DMS79 treated with DMSO at 0.1 percent for 48 hours (cell line): ENCODE data around the gene CTIF.
"Not testable (repeated sequence)": the region's sequence is repeated elsewhere in the genome, so short reads cannot be mapped to it uniquely, and the experiment has no call there.

ENCODE experiments used
- DNase-seq: peaks from one replicate; lab custom pipeline; 2025; lab: John Stamatoyannopoulos, UW

The CTIF gene

GRCh38 chr18:48708807-48709206 lies 170.0 kb downstream of the CTIF start:
- DNase-seq = no peak

DNA sequence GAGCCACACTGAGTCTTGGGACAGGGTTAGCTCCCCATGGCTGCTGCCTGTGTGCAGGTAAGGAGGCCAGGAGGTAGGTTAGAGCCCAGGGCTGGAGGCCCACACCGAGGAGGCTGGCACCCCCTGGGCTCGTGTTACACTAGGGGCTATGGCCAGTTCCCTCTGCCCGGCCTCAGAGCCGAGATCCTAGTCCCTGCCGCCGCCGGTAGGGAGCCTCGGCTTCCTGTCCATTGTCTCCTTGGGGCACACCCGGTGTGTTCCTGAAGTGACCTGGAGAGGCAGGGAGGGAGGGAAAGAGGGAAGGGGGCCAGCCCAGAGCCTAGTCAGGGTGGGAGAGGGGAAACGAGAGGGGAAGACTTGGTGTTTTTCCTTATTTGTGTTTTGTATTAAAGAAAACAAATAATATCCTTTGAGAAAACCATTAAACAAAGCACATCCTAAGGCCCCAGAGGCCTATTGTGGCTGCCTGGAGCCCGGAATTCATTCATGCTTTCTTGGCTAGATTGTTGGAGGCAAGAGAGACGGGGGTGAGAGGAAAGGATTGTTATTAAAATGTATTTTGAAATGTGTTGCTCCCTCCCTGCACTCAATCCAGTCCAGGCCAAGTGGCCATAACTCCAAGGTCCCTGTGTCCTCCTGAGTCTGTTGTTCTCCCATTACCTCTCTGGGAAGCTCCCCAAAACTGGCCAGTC lies 170.7 kb downstream of the CTIF start:
- no peak for DNase-seq

- peak; percentile 25 for DNase-seq
Observed at GRCh38 chr18:48711651-48712486, 173.0 kb downstream of the CTIF start.

DNA sequence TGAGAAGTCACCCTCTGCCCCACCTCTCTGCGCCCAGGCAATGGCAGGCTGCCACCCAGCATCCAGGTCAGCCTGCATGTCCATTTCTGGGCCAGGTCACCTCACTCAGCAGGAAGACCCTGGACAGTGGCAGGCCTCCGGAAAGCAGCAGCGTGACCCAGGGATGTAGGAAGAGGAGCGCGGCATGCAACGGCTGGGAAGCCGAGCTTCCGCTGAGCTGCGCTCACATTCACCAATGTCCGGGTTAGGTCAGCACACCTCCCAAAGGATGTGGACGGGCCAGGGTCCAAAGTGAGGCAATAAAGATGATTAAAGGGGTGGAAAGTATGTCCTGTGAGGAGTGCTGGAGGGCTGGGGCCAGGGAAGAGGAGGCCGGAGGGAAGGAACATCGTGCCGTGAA lies 174.5 kb downstream of the CTIF start:
- DNase-seq = no peak

- DNase-seq = no peak
Observed at GRCh38 chr18:48714873-48715272, 176.0 kb downstream of the CTIF start.

DNA sequence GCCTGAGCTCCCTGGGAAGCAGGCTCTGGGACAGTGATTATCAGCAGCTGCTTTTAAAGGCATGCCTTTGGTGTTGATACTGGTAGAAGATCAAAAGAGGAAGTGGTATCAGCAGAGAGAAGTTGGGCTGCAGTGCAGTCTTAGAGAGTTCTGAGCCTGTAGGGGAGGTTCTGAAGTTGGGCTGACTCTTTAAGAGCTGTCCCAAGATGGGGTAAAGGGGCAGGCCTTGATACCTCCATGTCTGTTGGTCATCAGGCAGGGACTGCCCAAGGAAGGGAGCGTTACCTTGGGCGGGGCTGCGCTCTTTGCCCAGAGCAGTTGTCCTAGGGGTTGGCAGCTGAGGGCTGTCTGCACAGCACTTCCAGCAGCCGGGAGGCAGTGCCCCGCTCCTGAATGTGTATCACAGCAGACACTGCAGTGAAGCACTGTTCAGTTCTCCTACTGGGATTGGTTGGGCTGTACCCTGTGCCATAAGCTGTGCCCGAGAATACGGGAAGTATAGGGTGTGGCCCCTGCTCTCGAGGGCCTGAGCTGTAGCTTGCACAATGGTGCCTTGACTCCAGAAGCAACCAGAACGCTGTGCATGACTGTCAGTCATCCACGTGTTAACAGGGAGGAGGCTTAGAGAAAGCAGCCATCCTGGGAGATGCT lies 177.0 kb downstream of the CTIF start:
- no peak for DNase-seq

GRCh38 chr18:48717227-48717626 lies 178.4 kb downstream of the CTIF start:
- not testable (repeated sequence) for DNase-seq

DNA sequence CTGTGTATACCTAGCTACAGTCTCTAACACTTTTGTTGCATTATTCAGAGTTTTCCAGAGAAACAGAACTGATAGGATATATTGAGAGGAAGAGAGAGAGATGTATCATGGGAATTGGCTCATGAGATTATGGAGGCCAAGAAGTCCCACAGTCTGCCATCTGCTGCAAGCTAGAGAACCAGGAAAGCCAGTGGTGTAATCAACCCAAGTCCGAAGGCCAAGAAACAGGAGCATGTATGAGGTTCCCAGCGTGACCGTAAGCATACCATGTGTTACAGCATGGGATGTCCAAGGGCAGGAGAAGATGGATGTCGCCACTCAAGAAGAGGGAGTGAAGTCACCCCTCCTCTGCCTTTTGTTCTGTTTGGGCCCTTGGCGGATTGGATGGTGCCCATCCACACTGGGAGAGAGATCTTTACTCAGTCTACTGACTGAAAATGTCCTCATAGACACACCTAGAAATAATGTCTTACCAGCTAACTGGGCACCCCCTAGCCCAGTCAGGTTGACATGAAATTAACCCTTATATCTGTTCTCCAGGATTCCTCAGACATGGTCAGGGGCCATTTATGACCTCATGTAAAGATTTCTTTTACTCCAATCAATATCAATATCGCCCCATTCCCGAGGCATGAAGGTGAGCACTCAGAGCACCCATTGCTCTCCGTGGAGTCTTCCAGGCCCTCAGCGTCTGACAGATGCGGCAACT lies 179.6 kb downstream of the CTIF start:
- no peak for DNase-seq

GRCh38 chr18:48719388-48719787 lies 180.6 kb downstream of the CTIF start:
- DNase-seq = no peak

GRCh38 chr18:48719974-48720654 lies 181.3 kb downstream of the CTIF start:
- DNase-seq = no peak

DNA sequence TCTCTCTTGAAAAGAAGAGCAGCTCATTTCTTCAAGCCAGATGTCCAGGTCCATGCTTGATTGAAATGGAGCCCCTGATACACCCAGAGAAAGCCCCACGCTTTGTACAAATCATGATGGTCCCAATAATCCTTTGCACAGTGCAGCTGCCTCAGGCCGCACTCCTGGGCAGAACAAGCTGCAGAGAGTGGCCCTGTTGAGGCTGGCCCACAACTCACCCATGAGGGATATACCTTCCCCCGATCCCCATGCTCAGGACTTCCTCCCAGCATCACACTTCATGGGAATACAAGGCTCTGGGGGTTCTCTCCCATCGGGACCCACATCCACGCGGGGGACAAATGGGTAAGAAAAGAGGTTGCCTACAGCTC lies 181.8 kb downstream of the CTIF start:
- no peak for DNase-seq

GRCh38 chr18:48721312-48721711 lies 182.5 kb downstream of the CTIF start:
- no peak for DNase-seq

DNA sequence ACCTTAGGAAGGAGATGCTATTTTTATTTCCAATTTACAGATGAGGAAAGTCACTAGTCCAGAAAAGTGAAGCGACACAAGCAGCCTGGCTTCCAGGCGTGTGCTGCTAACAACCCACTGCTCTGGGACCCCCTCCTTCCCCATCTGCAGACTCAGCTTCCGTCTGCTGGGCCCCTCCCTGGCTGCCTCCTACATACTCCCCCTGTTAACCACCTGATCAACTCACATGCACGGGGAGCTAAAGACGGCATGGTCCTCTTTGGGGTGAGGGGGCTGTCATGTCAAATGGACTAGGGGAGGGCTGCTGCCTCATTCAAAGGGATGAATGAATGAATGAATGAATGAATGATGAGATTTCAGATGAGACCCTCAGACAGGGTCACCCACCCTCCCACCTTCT lies 184.2 kb downstream of the CTIF start:
- no peak for DNase-seq

DNA sequence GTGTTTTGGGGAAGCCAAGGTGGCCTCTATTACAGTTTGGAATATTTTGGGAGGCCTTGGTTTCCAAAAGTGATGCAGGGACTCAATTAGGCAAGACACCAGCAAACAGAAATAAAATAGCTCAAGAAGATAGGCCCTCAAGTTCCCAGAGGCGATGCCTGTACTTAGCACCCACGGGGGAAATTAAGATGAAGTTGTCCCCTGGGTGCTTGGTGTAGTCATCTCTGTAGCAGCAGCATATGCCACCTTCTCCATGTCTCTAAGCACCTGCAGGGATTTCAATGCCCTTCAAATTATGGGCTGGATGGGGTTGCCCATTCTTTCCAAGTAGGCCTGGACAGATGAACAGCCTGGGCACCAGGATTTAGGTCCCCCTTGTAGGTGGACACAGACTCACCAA lies 185.0 kb downstream of the CTIF start:
- DNase-seq = no peak

- no peak for DNase-seq
Observed at GRCh38 chr18:48724442-48724841, 185.6 kb downstream of the CTIF start.

DNA sequence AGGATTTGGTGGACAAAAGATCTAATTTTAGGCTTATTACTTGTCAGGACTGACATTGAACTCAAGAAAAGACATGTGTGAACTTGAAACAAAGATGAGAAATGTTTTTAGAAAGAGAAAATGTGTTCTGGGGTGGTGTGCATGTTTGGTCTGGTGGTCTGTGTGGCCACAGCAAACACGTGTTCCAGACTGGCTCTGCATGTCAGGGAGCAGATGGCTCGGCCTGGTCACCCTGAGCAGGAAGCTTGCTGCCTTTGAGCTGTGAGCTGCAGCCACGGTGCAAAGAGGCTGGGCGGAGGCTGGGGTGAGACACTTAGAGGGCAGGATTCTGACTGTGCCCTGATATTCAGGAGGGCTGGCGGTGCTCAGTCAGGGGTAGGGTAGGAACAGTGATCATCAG lies 186.1 kb downstream of the CTIF start:
- no peak for DNase-seq

- DNase-seq = no peak
Observed at GRCh38 chr18:48725562-48725961, 186.7 kb downstream of the CTIF start.

DNA sequence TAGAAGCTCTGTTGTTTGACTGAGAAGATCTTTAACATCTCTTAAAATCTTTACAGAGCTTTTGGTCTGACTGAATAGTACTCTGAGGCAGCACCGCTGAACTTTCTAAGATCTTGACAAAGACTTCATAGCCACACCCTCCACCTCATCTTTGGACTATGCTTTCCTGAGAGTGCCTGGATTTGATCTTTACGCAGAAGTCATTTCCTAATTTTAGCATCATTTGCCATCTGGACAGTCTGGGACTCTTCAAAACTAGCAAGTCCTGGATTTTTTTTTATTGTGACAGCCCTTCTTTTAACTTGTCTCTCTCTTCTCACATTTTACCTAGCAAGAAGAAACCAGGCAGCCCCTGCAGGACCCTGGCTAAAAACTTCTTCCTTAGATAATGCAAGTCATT lies 188.8 kb downstream of the CTIF start:
- no peak for DNase-seq

GRCh38 chr18:48728204-48728833 lies 189.5 kb downstream of the CTIF start:
- no peak for DNase-seq

- DNase-seq = no peak
Observed at GRCh38 chr18:48729404-48729803, 190.6 kb downstream of the CTIF start.

DNA sequence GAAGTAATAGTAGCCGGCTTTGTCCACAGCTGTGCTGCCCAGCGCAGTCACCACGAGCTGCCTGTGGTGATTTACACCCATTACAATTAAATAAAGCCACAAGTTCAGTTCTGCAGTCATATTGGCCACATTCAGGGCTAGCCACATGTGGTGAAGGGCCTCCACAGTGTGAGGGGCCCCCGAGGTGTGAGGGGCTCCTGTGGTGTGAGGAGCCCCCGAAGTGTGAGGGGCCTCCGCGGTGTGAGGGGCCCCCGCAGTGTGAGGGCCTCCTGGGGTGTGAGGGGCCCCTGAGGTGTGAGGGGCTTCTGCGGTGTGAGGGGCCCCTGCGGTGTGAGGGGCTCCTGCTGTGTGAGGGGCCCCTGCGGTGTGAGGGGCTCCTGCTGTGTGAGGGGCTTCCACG lies 191.2 kb downstream of the CTIF start:
- no peak for DNase-seq
